GM12878 (cell line): ENCODE measurements around the gene TPK1. TPM values are rescaled to one million over a fixed set of nuclear protein-coding genes. Genes with fewer than 3 reads are reported as not detected.

Source experiments
- ATAC-seq: fragments of 200-7000 bp; cut with Tn5 transposase; 3 replicates; pipeline ENCODE4 v1.9.1; 2020; ENCODE audit warnings: mild to moderate bottlenecking, moderate library complexity
- BruUV-seq: library from RNA; stranded (reverse); fragments of 400-500 nt; replicated peaks from 2 replicates; lab custom pipeline; 2021; lab: Mats Ljungman, UMichigan
- CTCF ChIA-PET: fragments of 300-600 bp; sonication (Branson Sonifier 250); formaldehyde crosslinking; extraction: SDS; loops from one replicate; lab custom pipeline; 2021; ENCODE audit warnings: inconsistent platforms; lab: Yijun Ruan, JAX
- POLR2A ChIA-PET: fragments of 350-600 bp; formaldehyde crosslinking; extraction: SDS; loops from one replicate; lab custom pipeline; 2021; ENCODE audit warnings: inconsistent platforms; lab: Charles Lee
- RAD21 ChIA-PET: fragments of 300-600 bp; sonication (Branson Sonifier 250); formaldehyde crosslinking; loops from one replicate; lab custom pipeline; 2023; ENCODE audit warnings: antibody characterized with exemption; ENCODE audit not compliant: unreplicated experiment; lab: Charles Lee
- SMC1A ChIA-PET: fragments of 300-600 bp; sonication (Branson Sonifier 250); formaldehyde crosslinking; loops from one replicate; lab custom pipeline; 2023; ENCODE audit not compliant: unreplicated experiment, uncharacterized antibody; lab: Charles Lee
- DNase-seq: peaks from one replicate; pipeline ENCODE4 v3.0.0-alpha.2; 2011; ENCODE audit warnings: low read depth, low spot score
- FAIRE-seq: peaks from 3 replicates; lab custom pipeline; 2011; peaks lifted over from hg19 to GRCh38; lab: Jason Lieb, UNC
- H2AFZ ChIP-seq: 2 replicates; pipeline ENCODE4 v1.6.0; 2011; ENCODE audit warnings: low read depth, low read length, control low read depth; ENCODE audit not compliant: control insufficient read depth
- H3K27ac ChIP-seq: 2 replicates; pipeline ENCODE4 v1.5.1; 2011; ENCODE audit warnings: control low read depth; ENCODE audit not compliant: control insufficient read depth, insufficient read depth
- H3K27me3 ChIP-seq, 2 experiments: replicated peaks in 1 of 2; 2 replicates each; pipeline versions ENCODE4 v1.6.0 to v1.6.1; 2011; ENCODE audit warnings: low read length in 1 of 2; ENCODE audit not compliant: control insufficient read depth in 2 of 2, insufficient read depth in 2 of 2
- H3K36me3 ChIP-seq, 2 experiments: 2 replicates each; pipeline ENCODE4 v1.5.1; 2011; ENCODE audit warnings: low read length in 1 of 2; ENCODE audit not compliant: control insufficient read depth in 2 of 2, insufficient read depth in 2 of 2
- H3K4me1 ChIP-seq: 2 replicates; pipeline ENCODE4 v1.6.1; 2011; ENCODE audit warnings: mild to moderate bottlenecking, low read length, moderate library complexity, mixed read lengths; ENCODE audit not compliant: control insufficient read depth, insufficient read depth
- H3K4me2 ChIP-seq: 2 replicates; pipeline ENCODE4 v1.6.0; 2011; ENCODE audit warnings: control low read depth; ENCODE audit not compliant: control insufficient read depth, insufficient read depth
- H3K4me3 ChIP-seq: fragments of 200-600 bp; sonication (generic); 2 replicates; pipeline ENCODE4 v1.5.1; 2016
- H3K79me2 ChIP-seq: 2 replicates; pipeline ENCODE4 v1.6.0; 2011; ENCODE audit warnings: low read length; ENCODE audit not compliant: control insufficient read depth, insufficient read depth
- H3K9ac ChIP-seq: 2 replicates; pipeline ENCODE4 v1.8.0; 2011; ENCODE audit warnings: low read length, control low read depth, mixed read lengths; ENCODE audit not compliant: control insufficient read depth, insufficient read depth
- H3K9me3 ChIP-seq: replicated peaks from 3 replicates; pipeline ENCODE4 v1.5.1; 2011; ENCODE audit warnings: mild to moderate bottlenecking, low read length; ENCODE audit not compliant: control insufficient read depth, insufficient read depth
- H4K20me1 ChIP-seq: 2 replicates; pipeline ENCODE4 v1.6.0; 2011; ENCODE audit not compliant: control insufficient read depth, insufficient read depth
- GABPA ChIP-seq: IDR thresholded peaks from 2 replicates; pipeline ENCODE4 v1.6.1; 2014; ENCODE audit warnings: antibody characterized with exemption, low read depth, mild to moderate bottlenecking, inconsistent platforms
- GATAD2B ChIP-seq: fragments of 450-650 bp; conservative IDR thresholded peaks from 2 replicates; pipeline ENCODE4 v1.6.1; 2017; ENCODE audit warnings: low read depth, mild to moderate bottlenecking, moderate library complexity
- POLR2AphosphoS2 ChIP-seq: IDR thresholded peaks from 2 replicates; pipeline ENCODE4 v1.6.1; 2011; ENCODE audit warnings: low read depth, mild to moderate bottlenecking, low read length, improper control_type of control experiment, moderate library complexity
- WGBS: methylation state at CpG from one replicate; pipeline ENCODE4 v1.1.6; 2016; ENCODE audit warnings: low lambda C conversion rate; ENCODE audit not compliant: insufficient replicate concordance, insufficient coverage; ENCODE audit errors: missing lambda C conversion rate; 5-methylcytosine and 5-hydroxymethylcytosine counted together
- in situ Hi-C: fragments of 300-500 bp; cut with MboI; formaldehyde crosslinking; loops from 9 replicates; pipeline ENCODE4 v1.14.3; 2018; ENCODE audit warnings: mixed read lengths
- intact Hi-C: fragments of 100-400 bp; cut with micrococcal nuclease; formaldehyde crosslinking; loops from one replicate; pipeline ENCODE4 v1.14.2; 2022; ENCODE audit not compliant: unreplicated experiment
- polyA plus RNA-seq, 11 experiments: library from polyadenylated mRNA; depleted of rRNA in 4 of 11; unstranded in 6 of 11; stranded (reverse) in 5 of 11; fragments of >200 nt; fragmentation: Nextera tagmentation in 4 of 11; fragmentation: Illumina TruSeq in 1 of 11; extraction: Ambion mirVana in 4 of 11; extraction: Trizol in 1 of 11; gene quantifications; 1 replicate in 1 of 11; 2 replicates in 10 of 11; pipeline versions ENCODE4 v1.2.1 to v1.2.3, GENCODE V29; 2011 to 2016; ENCODE audit warnings: inconsistent platforms in 2 of 11, missing spikeins in 2 of 11, low read depth in 1 of 11
- total RNA-seq, 4 experiments: library from RNA; depleted of rRNA in 3 of 4; stranded (reverse); fragments of >200 nt in 3 of 4; fragmentation: Illumina TruSeq in 1 of 4; extraction: Trizol in 1 of 4; gene quantifications; 2 replicates each; pipeline versions ENCODE4 v1.2.1 to v1.2.3, GENCODE V29; 2013 to 2021
- TF ChIP-seq, protein P1 (sequence below): IDR thresholded peaks from 2 replicates; pipeline ENCODE4 v1.6.1; 2012; ENCODE audit warnings: low read depth, low read length, improper control_type of control experiment
- TF ChIP-seq, protein P2 (sequence below): IDR thresholded peaks from 2 replicates; pipeline ENCODE4 v1.6.1; 2012; ENCODE audit warnings: improper control_type of control experiment, low read depth, low read length; ENCODE audit not compliant: insufficient replicate concordance
- TF ChIP-seq, protein P3 (sequence below): fragments of 450-650 bp; formaldehyde crosslinking; IDR thresholded peaks from 2 replicates; pipeline ENCODE4 v1.4.0; 2020; ENCODE audit warnings: mild to moderate bottlenecking, moderate library complexity

Gene TPK1
- total and polyA plus RNA-seq, 10 of the 15 experiments (the other 5 are each of a cell fraction or from before 2014, with no cell fraction given) = 7.1 to 19.0 (median 9.3) TPM

- no peaks in the 10 kb centered on the region for H3K36me3 ChIP-seq
- H3K27ac ChIP-seq = no peak overlapping the region
- H3K4me3 ChIP-seq = no peak overlapping the region
- no peak overlapping the region for H3K9ac ChIP-seq
- no peak for FAIRE-seq
- ChIA-PET RAD21 (no interaction called here), SMC1A (no interaction called here), POLR2A (no interaction called here), CTCF (no interaction called here)
- H4K20me1 ChIP-seq = no peaks in the 10 kb centered on the region
- intact Hi-C loops = no loop called here
- H3K9me3 ChIP-seq = no peaks in the 10 kb centered on the region
- no peaks in the 10 kb centered on the region for H3K4me1 ChIP-seq
- TF ChIP-seq GATAD2B (no peak), POLR2AphosphoS2 (no peak), GABPA (no peak)
- TF ChIP-seq, protein P1, sequence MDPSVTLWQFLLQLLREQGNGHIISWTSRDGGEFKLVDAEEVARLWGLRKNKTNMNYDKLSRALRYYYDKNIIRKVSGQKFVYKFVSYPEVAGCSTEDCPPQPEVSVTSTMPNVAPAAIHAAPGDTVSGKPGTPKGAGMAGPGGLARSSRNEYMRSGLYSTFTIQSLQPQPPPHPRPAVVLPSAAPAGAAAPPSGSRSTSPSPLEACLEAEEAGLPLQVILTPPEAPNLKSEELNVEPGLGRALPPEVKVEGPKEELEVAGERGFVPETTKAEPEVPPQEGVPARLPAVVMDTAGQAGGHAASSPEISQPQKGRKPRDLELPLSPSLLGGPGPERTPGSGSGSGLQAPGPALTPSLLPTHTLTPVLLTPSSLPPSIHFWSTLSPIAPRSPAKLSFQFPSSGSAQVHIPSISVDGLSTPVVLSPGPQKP = no peak
- TF ChIP-seq, protein P2, sequence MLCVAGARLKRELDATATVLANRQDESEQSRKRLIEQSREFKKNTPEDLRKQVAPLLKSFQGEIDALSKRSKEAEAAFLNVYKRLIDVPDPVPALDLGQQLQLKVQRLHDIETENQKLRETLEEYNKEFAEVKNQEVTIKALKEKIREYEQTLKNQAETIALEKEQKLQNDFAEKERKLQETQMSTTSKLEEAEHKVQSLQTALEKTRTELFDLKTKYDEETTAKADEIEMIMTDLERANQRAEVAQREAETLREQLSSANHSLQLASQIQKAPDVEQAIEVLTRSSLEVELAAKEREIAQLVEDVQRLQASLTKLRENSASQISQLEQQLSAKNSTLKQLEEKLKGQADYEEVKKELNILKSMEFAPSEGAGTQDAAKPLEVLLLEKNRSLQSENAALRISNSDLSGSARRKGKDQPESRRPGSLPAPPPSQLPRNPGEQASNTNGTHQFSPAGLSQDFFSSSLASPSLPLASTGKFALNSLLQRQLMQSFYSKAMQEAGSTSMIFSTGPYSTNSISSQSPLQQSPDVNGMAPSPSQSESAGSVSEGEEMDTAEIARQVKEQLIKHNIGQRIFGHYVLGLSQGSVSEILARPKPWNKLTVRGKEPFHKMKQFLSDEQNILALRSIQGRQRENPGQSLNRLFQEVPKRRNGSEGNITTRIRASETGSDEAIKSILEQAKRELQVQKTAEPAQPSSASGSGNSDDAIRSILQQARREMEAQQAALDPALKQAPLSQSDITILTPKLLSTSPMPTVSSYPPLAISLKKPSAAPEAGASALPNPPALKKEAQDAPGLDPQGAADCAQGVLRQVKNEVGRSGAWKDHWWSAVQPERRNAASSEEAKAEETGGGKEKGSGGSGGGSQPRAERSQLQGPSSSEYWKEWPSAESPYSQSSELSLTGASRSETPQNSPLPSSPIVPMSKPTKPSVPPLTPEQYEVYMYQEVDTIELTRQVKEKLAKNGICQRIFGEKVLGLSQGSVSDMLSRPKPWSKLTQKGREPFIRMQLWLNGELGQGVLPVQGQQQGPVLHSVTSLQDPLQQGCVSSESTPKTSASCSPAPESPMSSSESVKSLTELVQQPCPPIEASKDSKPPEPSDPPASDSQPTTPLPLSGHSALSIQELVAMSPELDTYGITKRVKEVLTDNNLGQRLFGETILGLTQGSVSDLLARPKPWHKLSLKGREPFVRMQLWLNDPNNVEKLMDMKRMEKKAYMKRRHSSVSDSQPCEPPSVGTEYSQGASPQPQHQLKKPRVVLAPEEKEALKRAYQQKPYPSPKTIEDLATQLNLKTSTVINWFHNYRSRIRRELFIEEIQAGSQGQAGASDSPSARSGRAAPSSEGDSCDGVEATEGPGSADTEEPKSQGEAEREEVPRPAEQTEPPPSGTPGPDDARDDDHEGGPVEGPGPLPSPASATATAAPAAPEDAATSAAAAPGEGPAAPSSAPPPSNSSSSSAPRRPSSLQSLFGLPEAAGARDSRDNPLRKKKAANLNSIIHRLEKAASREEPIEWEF = no peak
- TF ChIP-seq, protein P3, sequence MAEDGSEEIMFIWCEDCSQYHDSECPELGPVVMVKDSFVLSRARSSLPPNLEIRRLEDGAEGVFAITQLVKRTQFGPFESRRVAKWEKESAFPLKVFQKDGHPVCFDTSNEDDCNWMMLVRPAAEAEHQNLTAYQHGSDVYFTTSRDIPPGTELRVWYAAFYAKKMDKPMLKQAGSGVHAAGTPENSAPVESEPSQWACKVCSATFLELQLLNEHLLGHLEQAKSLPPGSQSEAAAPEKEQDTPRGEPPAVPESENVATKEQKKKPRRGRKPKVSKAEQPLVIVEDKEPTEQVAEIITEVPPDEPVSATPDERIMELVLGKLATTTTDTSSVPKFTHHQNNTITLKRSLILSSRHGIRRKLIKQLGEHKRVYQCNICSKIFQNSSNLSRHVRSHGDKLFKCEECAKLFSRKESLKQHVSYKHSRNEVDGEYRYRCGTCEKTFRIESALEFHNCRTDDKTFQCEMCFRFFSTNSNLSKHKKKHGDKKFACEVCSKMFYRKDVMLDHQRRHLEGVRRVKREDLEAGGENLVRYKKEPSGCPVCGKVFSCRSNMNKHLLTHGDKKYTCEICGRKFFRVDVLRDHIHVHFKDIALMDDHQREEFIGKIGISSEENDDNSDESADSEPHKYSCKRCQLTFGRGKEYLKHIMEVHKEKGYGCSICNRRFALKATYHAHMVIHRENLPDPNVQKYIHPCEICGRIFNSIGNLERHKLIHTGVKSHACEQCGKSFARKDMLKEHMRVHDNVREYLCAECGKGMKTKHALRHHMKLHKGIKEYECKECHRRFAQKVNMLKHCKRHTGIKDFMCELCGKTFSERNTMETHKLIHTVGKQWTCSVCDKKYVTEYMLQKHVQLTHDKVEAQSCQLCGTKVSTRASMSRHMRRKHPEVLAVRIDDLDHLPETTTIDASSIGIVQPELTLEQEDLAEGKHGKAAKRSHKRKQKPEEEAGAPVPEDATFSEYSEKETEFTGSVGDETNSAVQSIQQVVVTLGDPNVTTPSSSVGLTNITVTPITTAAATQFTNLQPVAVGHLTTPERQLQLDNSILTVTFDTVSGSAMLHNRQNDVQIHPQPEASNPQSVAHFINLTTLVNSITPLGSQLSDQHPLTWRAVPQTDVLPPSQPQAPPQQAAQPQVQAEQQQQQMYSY (CRISPR knock-in tag) = no peak
- TF ChIP-seq, all 136 proteins: peak for 0
- Histone ChIP-seq H3K27me3 (no peaks in the 10 kb centered on the region), H3K79me2 (no peaks in the 10 kb centered on the region), H3K4me2 (no peak overlapping the region), H2AFZ (no peak overlapping the region)
- in situ Hi-C loops = no loop called here
- ATAC-seq (no peak), DNase-seq (no peak)
- WGBS = 54% methylated on average over 8 of the region's 8 CpGs
- no TSS peak for BruUV-seq
Measured at GRCh38 chr7:144869082-144869481, 33.2 kb upstream of the TPK1 start.
